NCI-H460 (cell line): Measurements from ENCODE around the gene TTC28. TPM values are rescaled to one million over a fixed set of nuclear protein-coding genes. Genes with fewer than 3 reads are reported as not detected.
"Not testable (repeated sequence)": the region's sequence is repeated elsewhere in the genome, so short reads cannot be mapped to it uniquely, and the experiment has no call there.

Source experiments
- DNase-seq: peaks from one replicate; pipeline ENCODE4 v3.0.0-alpha.2; 2016; ENCODE audit warnings: low read depth; ENCODE audit errors: extremely low read depth
- total RNA-seq: library from RNA; depleted of rRNA; stranded (reverse); fragments of >200 nt; shearing (Covaris generic); gene quantifications from 2 replicates; pipeline ENCODE4 v1.2.3, GENCODE V29; 2014

TTC28 gene
- total RNA-seq, 1 experiment from 2014 or later: 6.6 TPM

- DNase-seq: no peak
These were observed 585.9 kb downstream of the TTC28 start for GRCh38 chr22:28093711-28094110.

- DNase-seq: no peak
These were observed 588.2 kb downstream of the TTC28 start for GRCh38 chr22:28091486-28091885.

GRCh38 chr22:28089541-28089940 lies 590.1 kb downstream of the TTC28 start:
- DNase-seq: not testable (repeated sequence)

- no peak for DNase-seq
These were observed 602.5 kb downstream of the TTC28 start for GRCh38 chr22:28077166-28077565.

- DNase-seq: no peak
These were observed 604.2 kb downstream of the TTC28 start for GRCh38 chr22:28075358-28075981.

GRCh38 chr22:28074526-28074925 lies 605.1 kb downstream of the TTC28 start:
- DNase-seq: no peak

- no peak for DNase-seq
These were observed 607.6 kb downstream of the TTC28 start for GRCh38 chr22:28072066-28072465.

- no peak for DNase-seq
These were observed 610.8 kb downstream of the TTC28 start for GRCh38 chr22:28068826-28069225.

- no peak for DNase-seq
These were observed 614.7 kb downstream of the TTC28 start for GRCh38 chr22:28064920-28065319.

- DNase-seq: no peak
These were observed 616.0 kb downstream of the TTC28 start for GRCh38 chr22:28063656-28064055.

GRCh38 chr22:28060594-28060993 lies 619.0 kb downstream of the TTC28 start:
- not testable (repeated sequence) for DNase-seq

- DNase-seq: no peak
These were observed 621.6 kb downstream of the TTC28 start for GRCh38 chr22:28058036-28058435.

- no peak for DNase-seq
These were observed 624.8 kb downstream of the TTC28 start for GRCh38 chr22:28054819-28055208.

GRCh38 chr22:28053896-28054818 lies 625.5 kb downstream of the TTC28 start:
- DNase-seq: no peak

- DNase-seq: no peak
These were observed 626.8 kb downstream of the TTC28 start for GRCh38 chr22:28052825-28053269.

- peak; percentile 26 for DNase-seq
These were observed 627.8 kb downstream of the TTC28 start for GRCh38 chr22:28051787-28052356.

GRCh38 chr22:28051091-28051786 lies 628.4 kb downstream of the TTC28 start:
- no peak for DNase-seq

- no peak for DNase-seq
These were observed 631.1 kb downstream of the TTC28 start for GRCh38 chr22:28048529-28048928.

GRCh38 chr22:28047740-28048139 lies 631.9 kb downstream of the TTC28 start:
- DNase-seq: no peak

GRCh38 chr22:28046100-28046499 lies 633.5 kb downstream of the TTC28 start:
- no peak for DNase-seq
